Measurements from ENCODE around the gene EMC9.

Gene EMC9

DNA sequence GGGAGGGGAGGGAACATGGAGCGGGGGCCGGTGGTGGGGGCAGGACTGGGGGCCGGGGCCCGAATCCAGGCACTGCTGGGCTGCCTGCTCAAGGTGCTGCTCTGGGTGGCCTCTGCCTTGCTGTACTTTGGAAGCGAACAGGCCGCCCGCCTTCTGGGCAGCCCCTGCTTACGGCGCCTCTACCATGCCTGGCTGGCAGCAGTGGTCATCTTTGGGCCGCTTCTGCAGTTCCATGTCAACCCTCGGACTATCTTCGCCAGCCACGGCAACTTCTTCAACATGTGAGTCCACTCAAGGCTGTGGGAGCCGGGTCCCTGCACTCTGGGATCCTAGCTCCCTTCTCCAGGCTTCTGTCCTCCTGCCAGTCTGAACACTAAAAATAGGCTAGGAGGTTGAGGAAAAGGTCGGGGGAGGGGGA lies 9.8 kb downstream of the EMC9 start:
- DNase-seq (ENCODE audit: low read depth in 2 of 2) = no peak

DNA sequence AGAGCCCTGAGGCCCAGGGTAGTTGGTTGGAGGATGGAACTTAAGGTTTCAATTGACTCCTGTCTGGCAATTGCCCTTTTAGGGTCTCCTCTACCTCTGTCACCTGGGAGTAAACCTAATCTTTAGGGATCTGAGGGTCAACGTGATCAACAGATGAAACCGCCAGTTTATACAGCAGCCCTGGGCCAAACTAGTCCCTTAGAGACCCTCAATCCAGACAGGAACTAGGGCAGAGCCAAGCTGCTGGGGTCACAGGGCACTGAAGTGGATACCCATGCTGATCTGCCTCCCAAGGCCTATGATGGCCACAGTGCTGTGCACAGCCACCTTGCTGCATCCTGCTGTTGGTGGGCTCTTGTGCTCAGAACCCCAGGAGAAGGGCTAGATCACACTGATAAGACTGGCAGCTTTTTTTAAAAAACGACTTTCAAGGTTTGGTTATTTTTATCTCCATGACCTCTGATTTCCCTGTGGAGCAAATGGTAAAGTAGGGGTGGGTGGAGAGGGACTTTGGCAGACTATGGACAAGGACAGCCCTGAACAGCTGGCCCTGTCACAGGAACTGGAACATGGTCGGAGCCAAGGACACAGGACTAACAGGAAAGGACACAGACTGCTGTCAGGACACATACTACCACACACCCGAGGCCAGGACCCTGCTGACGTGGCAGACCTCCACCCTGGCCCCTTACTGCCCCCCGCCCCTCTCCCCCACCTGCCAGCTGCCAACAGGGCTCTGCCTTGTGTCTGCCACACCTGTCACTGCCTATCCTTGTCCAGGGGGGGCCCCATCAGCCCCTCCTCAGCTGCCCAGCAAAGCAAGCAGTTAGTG lies 10.5 kb downstream of the EMC9 start:
- no peak for DNase-seq (ENCODE audit: low read depth in 2 of 2)

DNA sequence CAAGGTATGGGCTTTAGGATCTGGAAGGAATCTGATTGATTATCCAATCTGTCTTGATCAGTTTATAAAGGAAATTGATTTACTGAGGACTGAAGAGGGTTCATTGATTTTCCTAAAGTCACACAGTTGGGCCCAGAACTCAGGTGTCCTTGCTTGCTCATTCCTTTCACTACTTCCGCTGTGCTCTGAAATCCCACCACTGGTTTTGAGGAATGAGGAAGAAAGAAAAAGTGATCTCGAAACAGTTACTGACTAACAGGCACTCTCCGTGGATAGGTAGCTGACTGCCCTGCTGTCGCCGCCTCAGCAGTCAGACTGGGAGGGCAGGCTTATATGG lies 11.0 kb downstream of the EMC9 start, which contains the start of gene FITM1:
Gene FITM1, plus strand, starts transcription at position 280 of the 337 bp plus-strand sequence. CDS start 905 bp downstream, outside the sequence.
- DNase-seq (ENCODE audit: low read depth in 2 of 2) = no peak

DNA sequence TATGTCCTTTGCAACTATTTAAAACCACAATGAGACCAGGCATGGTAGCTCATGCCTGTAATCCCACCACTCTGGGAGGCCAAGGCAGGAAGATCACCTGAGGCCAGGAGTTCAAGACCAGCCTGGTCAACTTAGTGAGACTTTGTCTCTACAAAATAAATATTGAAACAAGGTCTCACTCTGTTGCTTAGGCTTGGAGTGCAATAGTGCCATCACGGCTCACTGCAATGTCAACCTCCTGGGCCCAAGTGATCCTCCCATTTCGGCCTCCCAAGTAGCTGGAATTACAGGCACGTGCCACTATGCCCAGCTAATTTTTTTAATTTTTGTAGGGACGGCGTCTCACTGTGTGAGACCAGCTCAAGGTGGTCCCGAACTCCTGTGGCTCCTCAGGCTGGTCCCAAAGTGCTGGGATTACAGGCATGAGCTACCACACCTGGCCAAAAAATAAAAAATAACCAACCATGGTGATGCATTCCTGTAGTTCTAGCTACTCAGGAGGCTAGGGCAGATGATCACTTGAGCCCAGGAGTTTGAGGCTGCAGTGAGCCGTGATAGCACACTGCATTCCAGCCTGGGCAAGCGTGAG lies 11.9 kb downstream of the EMC9 start:
- no peak for DNase-seq (ENCODE audit: low read depth in 2 of 2)

DNA sequence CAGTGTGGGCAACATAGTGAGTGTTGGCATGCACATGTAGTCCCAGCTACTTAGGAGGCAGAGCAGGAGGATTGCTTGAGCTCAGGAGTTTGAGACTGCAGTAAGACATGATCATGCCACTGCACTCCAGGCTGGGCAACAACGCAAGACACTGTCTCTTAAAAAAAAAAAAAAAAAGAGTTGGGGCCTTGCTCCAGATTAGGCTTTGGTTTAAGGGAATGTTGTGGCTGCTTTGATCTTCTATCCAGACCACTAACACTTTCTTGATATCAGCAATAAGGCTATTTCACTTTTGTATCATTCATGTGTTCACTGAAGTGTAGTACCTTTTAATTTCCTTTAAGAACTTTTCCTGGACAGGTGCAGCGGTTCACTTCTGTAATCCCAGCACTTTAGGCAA lies 13.7 kb downstream of the EMC9 start:
- no peak for DNase-seq (ENCODE audit: low read depth in 2 of 2)

DNA sequence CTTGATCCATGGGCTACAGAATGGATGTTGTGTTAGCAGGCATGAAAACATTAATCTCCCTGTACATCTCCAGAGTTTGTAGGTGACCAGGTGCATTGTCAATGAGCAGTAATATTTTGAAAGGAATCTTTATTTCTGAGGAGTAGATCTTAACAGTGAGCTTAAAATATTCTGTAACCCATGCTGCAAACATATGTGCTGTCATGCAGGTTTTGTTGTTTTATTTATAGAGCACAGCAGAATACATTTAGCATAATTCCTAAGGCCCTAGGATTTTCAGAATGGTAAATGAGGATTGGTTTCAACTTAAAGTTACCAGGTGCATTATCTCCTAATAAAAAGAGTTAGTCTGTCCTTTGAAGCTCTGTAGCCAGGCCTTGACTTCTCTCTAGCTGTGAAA lies 14.5 kb downstream of the EMC9 start:
- no peak for DNase-seq (ENCODE audit: low read depth in 2 of 2)

DNA sequence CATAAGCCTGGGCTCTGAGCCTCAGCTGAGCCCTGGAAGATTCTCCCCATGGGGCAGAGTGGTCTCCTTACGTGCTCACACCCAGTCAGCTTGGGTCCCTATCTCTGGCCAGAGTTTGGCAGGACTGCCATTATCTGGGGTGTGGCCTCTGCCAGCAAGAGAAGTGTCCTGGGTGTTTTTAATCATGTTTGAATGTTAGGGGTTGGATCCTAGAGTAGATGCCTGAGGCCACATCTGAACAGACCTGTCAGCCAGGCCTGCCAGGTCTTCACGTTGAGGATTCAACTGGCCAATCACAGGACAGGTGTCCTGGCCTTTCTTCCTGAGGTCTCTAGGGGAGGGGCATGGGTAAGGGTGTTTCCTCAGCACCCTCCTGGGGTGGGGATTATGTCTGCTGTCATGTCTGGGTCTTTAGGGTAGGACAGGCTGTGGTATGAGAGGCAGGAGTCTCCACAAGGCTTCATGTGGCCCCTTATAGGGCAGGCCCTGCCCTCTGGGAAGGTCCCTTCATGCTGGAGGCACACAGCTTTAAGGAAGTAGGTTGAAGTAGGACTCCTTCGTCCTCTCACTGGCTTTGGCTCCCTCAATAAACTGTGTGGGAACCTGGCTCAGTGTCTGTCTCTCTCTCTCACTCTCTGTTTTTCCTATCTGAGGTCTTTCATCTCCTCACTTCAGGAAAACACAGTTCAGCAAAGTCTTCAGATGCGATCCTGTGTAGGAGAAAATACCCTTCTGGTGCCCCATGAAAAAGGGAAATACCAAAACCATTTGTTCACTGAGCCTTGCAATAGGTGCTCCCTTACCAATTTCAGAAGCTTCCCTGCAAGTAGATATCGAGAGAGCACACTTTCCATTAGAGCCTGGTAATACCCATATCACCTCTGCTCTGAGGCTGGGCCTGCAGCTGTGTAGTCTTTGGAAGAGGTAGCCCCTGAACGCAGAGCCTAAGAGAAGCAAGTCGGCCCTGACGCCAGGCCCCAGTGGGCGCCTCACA lies 17.7 kb downstream of the EMC9 start:
- no peak for DNase-seq (ENCODE audit: low read depth in 2 of 2)

DNA sequence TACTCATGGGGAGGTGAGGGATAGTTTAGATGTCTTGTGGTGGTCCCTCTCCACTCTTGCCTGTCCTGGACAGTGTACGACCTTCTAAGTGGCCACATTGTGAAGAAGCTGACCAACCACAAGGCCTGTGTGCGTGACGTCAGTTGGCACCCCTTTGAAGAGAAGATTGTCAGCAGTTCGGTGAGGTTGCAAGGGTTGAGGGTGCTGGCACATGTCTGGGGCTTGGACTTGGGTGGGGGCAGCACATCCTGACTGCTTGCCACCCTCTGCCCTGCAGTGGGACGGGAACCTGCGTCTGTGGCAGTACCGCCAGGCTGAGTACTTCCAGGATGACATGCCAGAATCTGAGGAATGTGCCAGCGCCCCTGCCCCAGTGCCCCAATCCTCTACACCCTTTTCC lies 18.5 kb downstream of the EMC9 start:
- DNase-seq (ENCODE audit: low read depth in 2 of 2) = no peak

DNA sequence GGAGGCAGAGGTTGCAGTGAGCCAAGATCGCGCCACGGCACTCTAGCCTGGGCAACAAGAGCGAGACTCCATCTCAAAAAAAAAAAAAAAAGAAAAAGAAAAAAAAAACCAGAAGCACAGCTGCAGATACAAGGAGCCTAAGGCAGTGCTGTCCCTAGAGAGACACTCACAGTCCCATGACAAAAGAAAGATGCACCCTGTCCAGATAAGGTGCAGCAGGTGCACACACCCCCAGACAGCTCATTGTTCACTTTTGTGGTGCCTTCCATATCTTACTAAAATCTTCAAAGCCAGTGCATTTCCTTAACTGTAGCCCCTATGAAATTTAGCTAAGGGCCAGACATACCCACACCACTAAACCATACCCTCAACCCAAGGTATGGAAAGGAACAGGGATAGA lies 19.0 kb downstream of the EMC9 start:
- no peak for DNase-seq (ENCODE audit: low read depth in 2 of 2)

DNA sequence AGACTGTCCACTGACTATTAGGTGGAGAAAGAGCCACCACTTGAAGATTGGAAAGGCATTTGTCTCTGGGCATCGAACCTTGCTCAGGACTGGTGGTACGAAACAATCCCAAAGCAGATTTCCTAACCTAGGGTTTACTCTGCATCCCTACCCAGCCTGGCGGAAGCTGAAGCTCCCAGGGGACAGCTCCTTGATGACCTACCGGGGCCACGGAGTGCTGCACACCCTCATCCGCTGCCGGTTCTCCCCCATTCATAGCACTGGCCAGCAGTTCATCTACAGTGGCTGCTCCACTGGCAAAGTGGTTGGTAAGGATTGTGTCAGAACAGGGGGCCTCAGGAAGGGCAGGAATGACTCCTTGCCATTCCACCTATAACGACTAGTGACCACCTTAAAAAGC lies 20.2 kb downstream of the EMC9 start:
- DNase-seq (ENCODE audit: low read depth in 2 of 2) = no peak

DNA sequence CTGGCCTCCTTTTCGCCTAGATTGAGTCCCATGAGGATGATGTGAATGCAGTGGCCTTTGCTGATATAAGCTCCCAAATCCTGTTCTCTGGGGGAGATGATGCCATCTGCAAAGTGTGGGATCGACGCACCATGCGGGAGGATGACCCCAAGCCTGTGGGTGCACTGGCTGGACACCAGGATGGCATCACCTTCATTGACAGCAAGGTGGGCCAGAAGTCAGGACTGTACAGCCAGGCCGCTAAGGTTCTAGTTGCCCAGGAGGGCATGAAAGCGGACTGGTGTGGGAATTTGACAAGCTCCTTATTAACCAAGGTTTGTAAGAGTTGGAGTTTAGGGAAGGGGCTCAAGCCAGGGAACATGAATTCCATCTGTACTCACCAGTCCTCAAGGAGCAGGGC lies 21.7 kb downstream of the EMC9 start:
- no peak for DNase-seq (ENCODE audit: low read depth in 2 of 2)

DNA sequence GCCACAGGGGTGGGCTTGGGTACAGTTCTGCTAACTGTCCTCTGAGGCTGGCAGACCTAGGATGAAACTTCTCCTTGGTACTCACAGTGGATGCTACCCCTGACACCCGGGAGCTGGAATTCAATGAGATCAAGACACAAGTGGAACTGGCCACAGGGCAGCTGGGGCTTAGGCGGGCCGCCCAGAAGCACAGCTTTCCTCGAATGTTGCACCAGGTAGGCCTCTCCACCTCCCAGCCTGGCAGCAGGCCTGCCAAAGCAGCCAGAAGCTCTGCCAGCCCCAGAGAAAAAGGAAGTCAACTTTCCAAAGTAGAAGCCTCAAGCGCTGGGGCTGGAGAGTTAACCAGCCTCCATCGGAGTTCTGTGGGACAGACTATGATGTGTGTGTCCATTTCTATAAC lies 24.2 kb downstream of the EMC9 start:
- no peak for DNase-seq (ENCODE audit: low read depth in 2 of 2)

DNA sequence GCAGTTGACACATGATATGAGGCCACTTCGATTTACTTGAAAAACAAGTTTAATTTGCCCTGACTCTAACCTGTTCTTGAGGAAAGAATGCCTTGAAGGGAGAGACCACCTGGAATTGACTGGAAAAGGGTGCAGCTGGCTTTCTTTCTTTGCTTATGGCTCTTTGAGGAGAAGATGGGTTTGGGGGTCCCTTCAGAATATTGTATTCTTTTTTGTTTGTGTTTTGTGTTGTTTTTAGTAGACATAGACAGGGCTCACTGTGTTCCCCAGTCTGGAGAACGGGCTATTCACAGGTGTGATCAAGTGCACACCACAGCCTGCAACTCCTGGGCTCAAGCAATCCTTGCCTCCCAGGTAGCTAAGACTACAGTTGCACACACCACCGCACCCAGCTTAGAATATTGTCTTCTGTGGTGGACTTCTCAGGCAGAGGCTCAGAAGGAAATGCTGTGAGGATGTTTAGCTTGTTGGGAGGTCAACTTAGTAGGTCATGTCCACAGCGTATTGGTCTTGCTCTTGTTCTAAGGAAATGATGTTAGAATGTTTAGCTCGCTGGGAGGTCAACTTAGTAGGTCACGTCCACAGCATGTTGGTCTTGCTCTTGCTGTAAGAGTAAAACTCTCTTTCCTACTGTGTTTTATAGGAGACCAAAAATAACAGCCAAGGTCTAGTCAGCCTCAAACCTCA lies 25.1 kb downstream of the EMC9 start:
- no peak for DNase-seq (ENCODE audit: low read depth in 2 of 2)

DNA sequence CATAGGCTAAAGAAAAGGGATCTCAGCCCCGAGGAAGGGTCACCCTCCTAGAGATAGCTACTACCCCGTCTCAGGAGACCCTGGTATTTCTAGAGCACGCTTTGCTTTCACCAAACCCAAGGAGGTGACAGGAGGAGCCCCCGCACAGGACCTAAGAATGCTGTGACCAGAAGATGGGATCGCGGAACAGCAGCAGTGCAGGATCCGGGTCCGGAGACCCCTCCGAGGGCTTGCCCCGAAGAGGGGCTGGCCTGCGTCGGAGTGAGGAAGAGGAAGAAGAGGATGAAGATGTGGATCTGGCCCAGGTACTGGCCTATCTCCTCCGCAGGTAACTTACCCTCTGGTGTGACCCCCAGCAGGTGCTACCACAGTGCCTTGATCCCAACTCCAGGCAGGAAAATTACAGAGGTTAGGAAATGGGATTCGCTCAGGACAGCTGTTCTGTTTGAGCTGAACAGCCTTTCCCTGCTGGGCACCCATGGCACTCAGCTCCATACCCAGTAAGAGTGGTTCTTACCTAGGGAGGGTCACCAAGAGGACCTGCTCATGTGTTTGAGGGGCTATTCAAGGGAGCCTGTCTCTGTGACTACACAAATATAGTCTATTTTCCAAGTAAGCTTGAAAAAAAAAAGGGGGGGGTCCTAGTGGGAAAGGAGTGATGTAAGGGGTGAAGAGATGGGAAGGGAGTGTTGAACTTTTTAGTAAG lies 25.8 kb downstream of the EMC9 start:
- DNase-seq (ENCODE audit: low read depth in 2 of 2) = no peak

DNA sequence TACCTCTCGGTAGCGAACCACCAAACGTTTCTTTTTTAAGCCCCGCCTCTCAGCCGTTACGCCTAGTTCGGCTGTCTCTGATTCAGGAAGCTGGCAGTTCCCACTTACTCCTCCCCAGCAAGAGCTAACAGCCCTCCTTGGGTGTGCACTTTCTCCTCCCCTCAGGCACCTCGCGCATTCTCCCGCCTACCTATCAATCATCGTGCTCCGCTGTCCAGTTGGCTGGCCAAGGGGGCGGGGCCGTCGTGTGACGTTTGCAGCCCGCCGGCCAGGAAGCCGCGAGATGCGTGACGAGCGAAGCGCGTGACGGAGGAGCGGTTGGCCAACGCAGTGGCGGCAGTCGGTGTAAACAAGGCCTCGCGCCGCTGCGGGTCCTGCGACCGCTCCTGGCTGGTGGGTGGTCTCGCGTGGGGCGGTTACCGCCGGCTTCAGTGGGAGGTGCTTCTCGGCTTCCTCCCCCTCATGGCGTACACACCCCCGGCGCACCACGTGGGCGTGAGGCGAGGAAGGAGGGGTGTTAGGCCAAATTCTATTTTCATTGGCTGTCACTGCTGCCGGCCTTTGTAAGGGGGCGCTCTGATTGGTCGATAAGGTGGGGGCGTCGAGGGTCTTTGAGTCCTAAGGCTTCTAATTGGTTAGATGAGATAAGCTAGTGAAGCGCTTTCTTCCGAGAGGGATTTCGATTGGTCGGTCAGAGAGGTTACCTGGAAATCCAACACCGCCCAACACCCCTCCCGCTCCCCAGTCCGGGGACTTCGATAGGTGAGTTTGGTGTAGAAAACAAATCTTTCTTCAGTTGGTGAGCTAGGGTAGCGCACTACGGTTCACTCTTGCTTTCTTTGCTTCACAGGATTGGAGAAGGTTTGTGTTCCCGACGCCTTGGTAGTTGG lies 26.6 kb downstream of the EMC9 start, which contains the start of the genes DCAF11 and NRL:
Gene DCAF11, plus strand, starts transcription at position 246 of the 890 bp plus-strand sequence. CDS start 818 bp downstream, outside the sequence.
Gene NRL, minus strand, starts transcription at position 418 of the 890 bp plus-strand sequence. CDS start 32,101 bp downstream, outside the sequence.
- DNase-seq (ENCODE audit: low read depth in 2 of 2) = peak; percentile 93 to 96

DNA sequence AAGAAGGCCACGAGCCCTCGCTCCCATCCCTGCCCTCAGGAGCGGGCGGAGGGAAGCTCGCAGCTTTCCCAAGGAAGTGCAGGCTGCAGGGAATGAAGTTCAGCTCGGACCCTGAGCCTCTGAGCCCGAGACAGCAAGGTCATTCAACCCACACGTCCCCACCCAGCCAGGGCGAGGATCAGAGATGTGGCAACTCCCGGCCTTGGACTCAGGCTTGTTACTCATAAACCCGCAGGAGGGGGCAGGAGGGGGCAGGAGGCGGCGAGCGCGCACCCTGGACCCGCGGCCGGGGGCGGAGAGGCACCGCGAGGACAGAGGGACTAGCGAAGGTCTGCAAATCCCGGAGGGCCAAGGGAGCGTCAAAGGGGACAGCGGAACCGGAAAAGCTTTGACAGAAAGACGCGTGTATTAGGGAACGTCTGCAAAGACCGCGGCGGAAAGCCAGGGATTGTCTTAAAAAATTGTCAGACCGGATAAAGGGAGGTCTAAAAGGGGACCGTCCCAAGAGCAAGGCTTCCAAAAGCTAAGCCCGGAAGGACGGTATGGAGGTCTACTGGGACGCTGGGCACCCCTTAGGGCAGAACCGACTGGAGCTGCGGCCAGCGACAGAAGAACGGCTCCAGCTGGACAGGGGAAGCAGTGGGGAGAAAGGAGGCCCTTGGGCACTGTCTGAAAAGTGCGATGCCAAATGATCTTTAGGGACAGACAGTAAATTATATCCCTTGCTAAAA lies 27.4 kb downstream of the EMC9 start:
- peak; percentile 44 to 58 for DNase-seq (ENCODE audit: low read depth in 2 of 2)

DNA sequence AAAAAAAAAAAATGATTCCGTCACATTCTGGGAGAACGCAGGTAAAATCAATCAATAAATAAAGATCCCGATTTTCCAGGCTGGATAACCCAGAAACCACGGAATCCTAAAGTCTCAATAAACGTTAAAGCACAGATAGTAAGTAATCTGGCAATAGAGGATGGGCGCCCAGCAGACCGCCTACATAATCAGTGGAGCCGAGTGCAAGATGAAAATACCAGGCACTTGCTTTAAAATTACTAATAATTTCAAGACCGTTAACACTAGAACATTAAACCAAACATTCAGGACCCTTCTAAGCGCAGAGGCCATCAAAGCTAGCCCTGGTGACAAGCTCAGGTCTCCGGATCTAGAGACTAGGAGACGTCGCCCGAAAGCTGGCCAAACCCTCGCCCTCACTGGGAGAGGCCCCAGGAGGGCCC lies 28.0 kb downstream of the EMC9 start:
- no peak for DNase-seq (ENCODE audit: low read depth in 2 of 2)

DNA sequence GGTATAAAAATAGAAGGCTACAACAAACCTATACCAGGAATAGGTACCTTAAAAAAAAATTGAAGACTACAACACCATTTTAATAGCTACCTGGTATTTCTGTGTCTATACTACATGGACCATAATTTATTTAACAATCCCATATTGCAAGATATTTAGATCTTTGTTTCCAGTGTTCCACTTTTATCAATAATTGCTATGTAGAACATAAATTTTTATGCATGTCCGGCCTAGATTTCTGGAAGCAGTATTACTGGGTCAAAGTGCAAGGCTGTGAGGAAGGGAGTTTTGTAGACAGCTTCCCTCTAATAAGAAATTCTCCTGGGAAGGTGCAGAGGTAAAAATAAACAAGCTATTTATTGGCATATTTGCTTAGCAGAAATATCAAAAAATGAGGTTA lies 30.9 kb downstream of the EMC9 start:
- DNase-seq (ENCODE audit: low read depth in 2 of 2) = no peak

DNA sequence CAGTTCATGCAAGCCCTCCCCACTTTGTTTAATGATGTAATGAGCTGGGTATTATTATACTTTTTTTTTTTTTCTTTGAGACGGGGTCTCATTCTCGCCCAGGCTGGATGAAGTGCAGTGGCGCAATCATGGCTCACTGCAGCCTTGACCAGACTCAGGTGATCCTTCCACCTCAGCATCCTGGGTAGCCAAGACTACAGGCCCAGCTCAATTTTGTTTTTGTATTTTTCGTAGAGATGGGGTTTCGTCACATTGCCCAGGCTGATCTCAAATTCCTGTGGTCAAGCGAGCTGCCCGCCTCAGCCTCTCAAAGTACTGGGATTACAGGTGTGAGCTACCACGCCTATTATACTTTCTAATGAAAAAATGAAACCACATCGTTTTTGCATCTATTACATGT lies 31.3 kb downstream of the EMC9 start:
- no peak for DNase-seq (ENCODE audit: low read depth in 2 of 2)

All from stimulated activated CD8-positive, alpha-beta memory T cell treated with anti-CD3 and anti-CD28 coated beads, Interleukin-2, amount 100 ng/mL, for 1 hour (primary cell).